ENCODE data around the gene IDH2.
A peak's percentile ranks its signal among the peaks of the same experiment; 100 is the strongest.

IDH2 gene

GRCh38 chr15:90042766-90043529, 59.3 kb downstream of the IDH2 start:
- DNase-seq: no peak

GRCh38 chr15:90042356-90042755, 59.9 kb downstream of the IDH2 start:
- DNase-seq: no peak

GRCh38 chr15:90040618-90041017, 61.6 kb downstream of the IDH2 start:
- no peak for DNase-seq

- DNase-seq: no peak
Measured at GRCh38 chr15:90039996-90040395, 62.3 kb downstream of the IDH2 start.

- DNase-seq: no peak
Measured at GRCh38 chr15:90038632-90039095, 63.6 kb downstream of the IDH2 start.

GRCh38 chr15:90037961-90038631, 64.2 kb downstream of the IDH2 start:
- no peak for DNase-seq

- no peak for DNase-seq
Measured at GRCh38 chr15:90037511-90037860, 64.8 kb downstream of the IDH2 start.

- DNase-seq: no peak
Measured at GRCh38 chr15:90036806-90037510, 65.3 kb downstream of the IDH2 start.

- DNase-seq: no peak
Measured at GRCh38 chr15:90036343-90036742, 65.9 kb downstream of the IDH2 start.

GRCh38 chr15:90035840-90036230, 66.4 kb downstream of the IDH2 start:
- DNase-seq: no peak

GRCh38 chr15:90035095-90035839, 67.0 kb downstream of the IDH2 start:
- peak; percentile 56 for DNase-seq

- no peak for DNase-seq
Measured at GRCh38 chr15:90033448-90033847, 68.8 kb downstream of the IDH2 start.
